SIG-M5 treated with dmso at 0.1 percent for 504 hours (cell line): ENCODE measurements around the gene SLC9A5.

Source experiments
- DNase-seq: peaks from one replicate; lab custom pipeline; 2025; ENCODE audit not compliant: unreplicated experiment; lab: John Stamatoyannopoulos, UW

Gene SLC9A5

GRCh38 chr16:67305216-67306071 lies 56.7 kb downstream of the SLC9A5 start:
- DNase-seq: no peak

- DNase-seq: no peak
Observed at GRCh38 chr16:67310561-67310960, 61.8 kb downstream of the SLC9A5 start.

- DNase-seq: no peak
Observed at GRCh38 chr16:67311607-67312488, 63.1 kb downstream of the SLC9A5 start.

- peak; percentile 29 for DNase-seq
Observed at GRCh38 chr16:67312719-67313118, 63.9 kb downstream of the SLC9A5 start.

GRCh38 chr16:67317853-67318252 lies 69.1 kb downstream of the SLC9A5 start:
- no peak for DNase-seq
